Muscle of back (tissue), 11 donors: ENCODE measurements around the gene HOXD11. TPM values are rescaled to one million over a fixed set of nuclear protein-coding genes. Genes with fewer than 3 reads are reported as not detected.

Source experiments
- DNase-seq, 3 donors: peaks; one replicate each; pipeline versions ENCODE4 v3.0.0 to v3.0.0-alpha.2; 2013
- polyA plus RNA-seq, 10 donors: library from polyadenylated mRNA; unstranded; fragments of 120-200 nt; gene quantifications; one replicate each; pipeline ENCODE4 v1.2.1, GENCODE V29; 2013; ENCODE audit not compliant: insufficient read length in 10 of 10

The HOXD11 gene
- polyA plus RNA-seq, 10 donors, result not detected

DNA sequence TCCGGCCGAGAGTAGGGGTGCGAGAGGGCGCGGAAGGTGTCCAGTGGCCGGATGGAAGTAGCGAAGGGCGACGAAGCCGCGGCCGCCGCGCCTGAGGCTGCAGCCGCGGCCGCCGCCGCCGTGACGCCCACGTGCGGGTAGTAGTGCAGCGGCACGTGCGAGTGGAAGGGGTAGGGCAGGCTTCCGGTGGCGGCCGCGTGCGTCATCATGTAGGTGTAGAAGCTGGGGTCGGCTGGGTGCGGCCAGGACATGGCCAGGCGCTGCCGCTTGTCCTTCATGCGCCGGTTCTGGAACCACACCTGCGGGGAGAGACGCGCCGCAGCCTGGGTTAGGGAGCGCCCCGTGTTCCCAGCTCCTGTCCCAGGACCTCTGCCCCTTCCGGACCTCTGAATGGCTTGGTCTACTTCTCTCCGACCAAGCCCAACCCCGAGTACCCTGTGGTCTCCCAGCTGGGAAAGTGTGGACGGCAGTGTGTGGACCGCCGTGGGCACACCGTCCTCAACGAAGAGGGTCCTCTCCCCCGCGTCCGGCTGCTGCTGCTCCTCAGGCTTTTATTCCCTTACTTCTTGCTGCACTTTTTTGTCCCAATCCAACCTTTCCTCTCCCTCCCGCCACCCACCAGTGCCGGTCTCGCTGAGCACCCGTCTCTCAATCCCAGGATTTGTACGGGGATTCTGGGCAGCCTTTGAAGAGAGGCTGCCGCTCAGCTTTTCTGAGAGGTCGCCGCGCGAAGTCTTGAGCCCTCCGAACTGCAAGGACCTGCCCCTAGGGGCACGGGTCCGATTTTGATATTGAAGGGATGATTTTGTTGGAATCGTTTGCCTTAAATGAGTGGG is 26.3 kb upstream of the HOXD11 start:
- peak in 1 of 3 donors; percentile 73 for DNase-seq

DNA sequence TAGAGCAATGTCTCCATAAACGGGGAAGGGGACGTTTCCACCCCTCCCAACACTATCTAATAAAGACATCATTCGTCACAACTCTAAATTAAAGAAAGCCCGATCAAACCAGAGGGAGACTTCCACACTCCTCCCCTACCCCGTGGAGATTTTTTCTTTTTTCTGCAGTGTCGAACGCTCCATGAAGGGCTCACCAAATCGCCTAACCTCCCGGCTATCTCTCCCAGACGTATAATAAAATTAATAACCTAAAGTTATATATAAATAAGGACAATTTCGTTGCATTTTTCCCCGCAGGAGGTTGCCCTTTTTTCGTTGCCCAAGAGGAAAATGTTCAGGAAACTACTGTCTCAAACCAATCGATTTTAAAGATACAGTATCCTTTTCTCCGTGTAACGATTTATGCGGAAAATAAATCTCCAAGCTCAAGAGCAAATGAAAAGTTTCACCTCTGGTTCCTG is 25.7 kb upstream of the HOXD11 start:
- DNase-seq, result peak in 2 of 3 donors; percentile 38 to 77

DNA sequence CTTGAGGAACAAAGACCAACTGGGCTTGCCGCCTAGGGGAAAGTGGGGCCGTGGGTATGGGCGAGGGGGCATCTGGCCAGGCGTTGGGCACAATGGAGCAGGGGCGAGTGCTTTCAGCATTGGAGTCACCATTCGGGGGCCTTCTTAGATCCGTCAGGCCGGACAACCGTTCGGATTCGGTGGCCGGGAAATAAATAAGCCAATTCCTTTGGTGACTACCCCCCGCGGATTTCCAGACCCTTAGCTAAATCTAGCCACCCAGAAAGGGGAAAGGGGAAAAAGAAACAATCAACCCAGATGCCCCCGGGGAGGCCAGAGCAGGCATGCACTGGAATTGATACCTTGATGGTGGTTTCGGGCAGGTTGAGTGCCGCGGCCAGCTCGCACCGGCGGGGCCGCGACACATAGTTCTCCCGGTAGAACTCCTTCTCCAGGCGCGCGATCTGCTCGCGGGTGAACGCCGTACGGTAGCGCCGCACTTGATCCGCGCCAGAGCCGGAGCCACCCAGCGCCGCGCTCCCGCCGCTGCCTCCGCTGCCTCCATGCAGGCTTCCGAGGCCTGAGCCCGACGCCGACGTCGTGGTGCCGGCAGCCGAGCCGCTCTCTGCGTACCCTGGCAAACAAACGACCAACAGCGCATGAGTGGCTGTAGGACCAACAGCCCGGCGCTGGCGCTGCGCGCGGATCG is 25.1 kb upstream of the HOXD11 start:
- DNase-seq, result peak in 2 of 3 donors; percentile 17 to 76

DNA sequence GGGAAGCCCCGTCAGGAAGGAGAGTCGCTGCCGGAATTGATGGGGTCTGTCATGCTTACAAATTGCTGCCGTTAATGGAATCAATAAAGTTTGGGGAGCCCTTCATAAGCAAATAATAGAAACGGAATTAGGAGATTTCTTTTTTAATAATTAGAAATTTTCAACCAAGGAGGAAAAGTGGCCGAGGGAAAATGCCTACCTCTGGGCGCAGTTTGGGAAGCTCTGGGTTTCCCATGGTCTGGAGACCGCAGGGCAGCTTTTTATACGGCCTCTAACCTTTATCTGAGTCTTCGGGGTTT is 24.6 kb upstream of the HOXD11 start:
- DNase-seq, result peak in 1 of 3 donors; percentile 16

DNA sequence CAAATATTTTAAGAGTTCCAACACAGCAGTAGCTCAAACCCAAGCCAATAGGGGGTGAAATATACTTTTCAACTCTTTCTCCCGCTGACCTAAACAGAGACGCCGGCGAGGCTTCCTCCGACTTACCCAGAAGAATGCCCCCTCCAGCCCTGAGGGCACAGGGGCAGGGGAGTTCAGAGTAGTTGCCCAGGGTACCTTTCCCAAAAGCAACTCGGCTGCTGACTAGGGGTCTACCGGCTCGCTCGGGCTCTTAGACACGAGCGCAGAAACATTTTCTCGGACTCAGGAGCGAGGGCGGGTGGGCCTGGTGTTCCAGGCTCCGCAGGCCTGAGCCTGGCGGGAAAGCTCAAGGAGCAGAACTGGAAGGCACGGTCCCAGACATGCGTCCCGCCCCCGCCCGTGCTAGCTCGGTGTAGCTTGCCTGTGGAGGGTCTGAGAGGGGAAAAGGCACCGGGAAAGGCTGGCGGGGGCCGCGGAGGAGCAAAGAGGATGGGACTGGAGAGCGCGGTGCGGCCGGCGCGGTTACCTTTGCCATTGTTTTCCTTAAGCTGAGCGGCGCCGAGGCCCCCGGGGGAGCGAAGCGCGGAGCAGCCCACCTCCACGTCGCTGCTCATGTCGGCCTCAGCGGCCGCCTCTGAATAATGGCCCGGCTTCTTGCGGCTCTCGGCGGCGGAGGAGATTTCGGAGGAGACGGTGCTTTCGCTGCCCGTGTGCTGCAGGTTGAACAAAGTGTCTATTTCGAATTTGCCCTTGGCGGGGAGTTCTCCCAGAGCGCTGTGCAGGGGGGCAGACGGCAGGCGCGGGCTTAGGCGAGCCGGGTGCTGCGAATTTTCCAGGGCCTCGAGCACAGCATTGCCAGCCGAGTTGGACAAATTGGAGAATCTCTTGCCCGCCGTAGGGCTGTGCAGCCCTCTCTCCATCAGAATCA is 24.0 kb upstream of the HOXD11 start:
- peak in 2 of 3 donors; percentile 9 to 63 for DNase-seq

DNA sequence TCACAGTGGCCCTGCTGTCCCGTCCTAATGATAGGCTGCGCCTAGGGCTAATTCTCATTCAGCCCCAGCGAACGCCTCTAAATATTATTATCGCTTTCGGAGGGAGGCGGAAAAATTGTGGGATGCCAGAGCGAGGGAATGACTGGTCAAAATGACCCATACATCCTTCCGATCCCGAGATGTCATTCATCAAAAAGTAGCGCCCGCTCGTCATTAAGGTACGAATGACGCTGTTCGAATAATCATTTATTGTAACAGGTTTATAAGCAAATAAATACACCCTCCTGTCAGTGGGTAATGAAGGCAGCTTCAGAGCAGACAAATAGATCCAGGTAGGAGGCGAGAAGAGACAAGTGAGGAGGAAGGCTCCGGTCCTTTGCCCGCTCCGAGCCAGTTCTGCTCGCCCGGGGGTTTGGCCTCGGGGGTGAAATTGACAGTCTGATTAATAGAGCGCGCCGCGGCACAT is 23.3 kb upstream of the HOXD11 start, which contains the start of gene EVX2:
TSS of gene EVX2 (minus strand) at position 167 of the 466 bp plus-strand sequence. CDS start 186 bp downstream, outside the sequence.
- peak in 1 of 3 donors; percentile 56 for DNase-seq

DNA sequence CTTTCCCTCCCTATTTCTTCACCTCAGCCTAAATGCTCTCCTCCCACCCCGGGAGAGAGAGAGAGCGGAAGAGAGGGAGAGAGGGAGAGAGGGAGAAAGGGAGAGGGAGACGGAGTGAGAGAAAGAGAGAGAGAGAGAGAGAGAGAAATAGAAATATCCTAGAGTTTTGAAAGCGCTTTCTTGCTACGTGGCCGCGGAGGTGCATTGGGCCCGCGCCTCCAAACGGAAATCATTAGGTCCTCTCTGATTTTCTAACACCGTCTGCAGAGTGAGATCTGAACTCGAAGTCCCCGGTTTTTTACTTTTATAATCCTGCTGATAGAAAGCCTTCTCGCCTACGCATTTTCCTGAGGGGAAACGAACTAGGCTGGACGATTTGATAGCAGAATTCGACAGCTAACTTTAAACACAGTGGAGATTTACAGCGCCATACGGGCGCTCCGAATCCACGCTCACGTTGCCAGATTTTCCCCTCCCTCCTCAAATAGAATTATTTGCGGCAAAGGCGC is 22.4 kb upstream of the HOXD11 start:
- peak in 1 of 3 donors; percentile 67 for DNase-seq

DNA sequence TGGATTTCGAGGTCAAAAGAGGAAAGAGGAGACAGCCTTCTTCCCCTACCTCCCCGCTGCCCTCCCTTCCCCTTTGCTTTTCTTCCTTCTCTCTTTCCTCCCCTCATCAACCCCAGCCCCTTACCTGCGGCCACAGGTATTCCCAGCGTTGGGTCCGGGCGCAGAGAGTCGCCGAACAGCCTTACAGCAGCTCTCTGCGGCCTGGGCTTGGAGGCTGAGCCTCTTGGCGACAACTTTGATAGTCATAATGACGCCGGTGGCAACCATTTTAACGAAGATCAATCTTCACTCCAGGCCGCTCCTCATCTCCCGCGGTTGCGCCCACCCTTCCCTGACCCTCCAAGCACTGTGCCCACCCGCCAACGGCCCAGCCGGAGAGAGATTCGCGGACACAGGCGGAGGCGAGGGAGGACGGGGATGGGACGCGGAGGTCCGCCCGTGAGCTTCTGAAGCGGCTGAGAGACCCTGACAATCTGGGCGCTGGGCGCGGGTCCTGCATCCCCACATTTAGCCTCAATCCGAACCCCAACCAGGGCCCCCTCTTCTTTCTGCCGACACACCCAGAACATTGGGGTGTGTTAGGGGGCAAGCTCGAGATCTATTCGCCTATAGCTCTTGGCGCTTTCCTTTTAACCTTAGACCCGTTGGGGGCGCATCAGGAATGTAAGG is 21.8 kb upstream of the HOXD11 start:
- peak in 1 of 3 donors; percentile 41 for DNase-seq

DNA sequence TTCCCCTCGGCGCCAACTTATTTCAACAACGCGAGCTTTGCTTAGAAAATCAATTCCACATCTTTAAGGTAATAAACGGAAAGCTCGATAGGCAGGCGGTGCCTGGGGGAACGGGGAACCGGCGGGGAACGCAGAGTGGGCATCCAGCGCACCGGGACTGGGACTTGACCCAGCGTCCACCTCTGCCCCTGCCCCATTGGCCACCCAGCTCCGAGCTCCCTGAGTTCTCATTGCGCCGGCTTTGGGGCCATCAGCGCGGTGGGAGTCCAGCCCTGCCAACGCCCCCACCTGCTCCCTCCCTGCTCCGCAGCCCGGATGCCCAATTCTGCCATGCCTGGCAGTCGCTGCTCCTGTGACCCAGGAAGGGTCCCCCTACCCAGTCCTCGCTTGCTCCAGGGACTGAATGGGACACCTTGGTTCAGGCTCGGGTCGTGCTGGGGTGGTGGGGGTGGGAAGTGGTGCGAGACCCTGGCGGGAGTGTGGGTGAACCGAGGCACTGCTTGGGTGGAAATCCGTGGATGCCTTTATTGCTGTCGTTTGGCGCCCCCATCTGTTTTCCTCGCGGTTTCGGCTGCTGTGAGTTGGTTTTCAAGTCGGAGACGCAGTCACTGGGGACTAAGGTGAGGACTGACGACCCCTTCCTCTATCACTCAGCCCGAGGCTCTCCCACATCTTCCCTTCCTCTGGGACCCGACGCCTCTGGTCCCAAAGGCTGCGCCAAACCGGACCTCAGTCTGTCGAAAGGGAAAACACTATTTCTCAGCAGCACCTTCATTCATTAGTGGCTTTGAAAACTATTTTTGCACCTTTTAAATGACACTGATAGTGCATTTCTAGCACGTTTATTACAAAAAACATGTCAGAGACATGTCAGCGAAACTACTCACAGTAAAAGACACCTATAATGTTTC is 21.0 kb upstream of the HOXD11 start:
- DNase-seq, result peak in 1 of 3 donors; percentile 77

DNA sequence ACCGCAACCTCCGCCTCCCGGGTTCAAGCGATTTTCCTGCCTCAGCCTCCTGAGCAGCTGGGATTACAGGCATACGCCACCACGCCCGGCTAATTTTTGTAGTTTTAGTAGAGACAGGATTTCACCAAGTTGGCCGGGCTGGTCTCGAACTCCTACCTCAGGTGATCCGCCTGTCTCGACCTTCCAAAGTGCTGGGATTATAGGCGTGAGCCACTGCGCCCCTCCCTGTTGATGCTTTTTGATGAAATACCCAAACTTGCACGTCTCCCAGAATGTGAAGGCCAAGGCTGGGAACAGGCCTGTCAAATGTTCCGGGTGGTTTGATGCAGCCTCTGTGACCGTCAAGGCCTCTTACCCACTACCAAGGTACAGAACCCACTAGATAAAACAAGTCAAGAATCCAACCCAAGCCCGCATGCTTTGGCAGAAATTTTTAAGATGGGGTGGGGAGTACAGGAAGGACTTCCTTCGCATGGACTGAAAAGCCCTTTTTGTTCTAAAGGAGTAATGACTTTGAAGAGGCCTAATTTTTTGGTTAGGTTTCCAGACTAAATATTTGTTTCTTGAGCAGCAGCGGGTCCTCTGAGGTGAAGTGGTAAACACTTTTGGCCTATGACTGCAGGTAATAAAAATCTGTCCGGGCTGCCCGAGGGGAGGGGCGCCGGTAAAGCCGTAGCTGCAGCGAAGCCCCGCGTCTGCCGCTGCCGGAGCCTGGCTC is 19.6 kb upstream of the HOXD11 start:
- no peak for DNase-seq

DNA sequence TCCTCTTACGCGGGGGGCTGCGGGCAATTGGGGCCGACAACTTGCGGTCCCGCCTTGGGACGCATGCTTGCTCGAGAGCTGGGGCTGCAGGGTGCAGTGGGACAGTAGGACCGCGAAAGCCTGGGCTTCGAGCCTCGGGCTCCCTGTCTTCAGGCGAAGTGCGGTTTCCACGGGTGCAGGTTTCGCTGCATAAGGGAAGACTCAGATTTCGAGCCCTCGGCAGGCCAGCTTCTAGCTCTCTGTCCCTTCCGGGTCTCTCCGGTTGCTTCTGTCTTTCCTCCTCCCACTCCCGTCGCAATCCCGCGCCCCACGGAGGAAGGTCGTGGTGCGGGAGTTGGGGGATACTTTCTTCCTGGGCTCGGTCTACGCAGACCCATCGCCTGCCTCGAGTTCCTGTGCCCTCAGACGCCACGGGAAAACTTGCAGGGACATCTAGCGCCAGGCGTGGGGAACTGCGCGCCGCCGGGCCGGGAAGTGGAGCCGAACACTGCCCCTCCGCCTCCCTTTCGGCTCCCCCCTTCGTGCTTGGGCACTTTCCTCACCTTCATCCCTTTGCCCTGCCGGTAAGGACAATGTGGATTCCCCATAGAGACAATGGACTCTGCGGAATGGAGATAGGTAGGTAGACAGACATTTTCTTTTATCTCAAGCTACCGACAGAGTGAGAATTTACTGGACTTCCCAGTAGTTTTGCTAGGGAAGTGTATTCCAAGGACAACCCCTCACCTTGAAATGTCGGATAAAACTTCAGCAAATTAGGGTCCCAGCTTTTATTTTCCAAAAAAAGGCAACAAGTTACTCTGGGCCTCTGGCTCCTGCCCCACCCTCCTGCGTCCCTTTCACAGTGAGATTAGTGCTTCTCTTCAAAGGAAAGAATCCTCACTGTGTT is 18.8 kb upstream of the HOXD11 start:
- peak in 2 of 3 donors; percentile 73 to 86 for DNase-seq

DNA sequence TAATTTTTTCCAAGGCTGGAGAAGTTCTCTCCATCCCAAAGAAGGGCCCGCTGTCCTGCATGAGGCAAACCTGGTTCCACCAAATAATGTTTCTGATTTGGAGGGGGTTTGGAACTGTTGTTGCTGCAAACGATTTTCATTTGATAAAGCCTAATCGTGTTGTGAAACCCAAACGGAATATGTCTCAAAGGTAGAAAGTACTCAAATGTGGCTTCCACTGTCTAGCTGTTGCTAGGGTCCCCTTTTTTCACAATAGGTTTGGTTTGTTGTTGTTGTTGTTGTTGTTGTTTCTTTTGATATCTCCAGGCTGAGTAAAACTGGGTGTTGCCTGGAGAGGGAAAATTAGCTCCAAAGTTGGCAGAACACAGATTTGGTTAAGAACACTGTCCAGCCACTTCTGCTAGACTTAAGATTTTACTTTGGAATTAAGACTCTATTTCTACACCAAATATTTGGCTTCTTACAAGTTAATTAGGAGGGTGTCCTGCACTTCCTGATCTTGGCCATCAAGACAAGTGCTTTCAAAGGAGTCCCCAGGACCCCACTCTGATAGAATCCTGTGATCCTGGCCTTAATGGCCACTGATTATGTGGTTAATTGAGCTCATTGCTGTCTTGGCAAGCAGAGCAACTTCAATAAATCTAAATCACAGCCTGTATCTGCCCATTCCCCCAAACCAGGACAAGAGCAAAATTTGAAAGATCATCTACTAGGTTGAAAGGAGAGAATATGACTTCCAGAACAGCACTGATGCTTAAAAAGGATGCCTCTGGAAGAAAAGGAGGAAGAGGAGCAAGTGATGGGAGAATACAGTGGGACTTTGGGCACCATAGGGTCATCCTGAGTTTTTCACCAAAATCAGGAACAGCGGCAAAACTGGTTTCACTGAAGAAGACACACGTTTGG is 17.9 kb upstream of the HOXD11 start:
- no peak for DNase-seq

DNA sequence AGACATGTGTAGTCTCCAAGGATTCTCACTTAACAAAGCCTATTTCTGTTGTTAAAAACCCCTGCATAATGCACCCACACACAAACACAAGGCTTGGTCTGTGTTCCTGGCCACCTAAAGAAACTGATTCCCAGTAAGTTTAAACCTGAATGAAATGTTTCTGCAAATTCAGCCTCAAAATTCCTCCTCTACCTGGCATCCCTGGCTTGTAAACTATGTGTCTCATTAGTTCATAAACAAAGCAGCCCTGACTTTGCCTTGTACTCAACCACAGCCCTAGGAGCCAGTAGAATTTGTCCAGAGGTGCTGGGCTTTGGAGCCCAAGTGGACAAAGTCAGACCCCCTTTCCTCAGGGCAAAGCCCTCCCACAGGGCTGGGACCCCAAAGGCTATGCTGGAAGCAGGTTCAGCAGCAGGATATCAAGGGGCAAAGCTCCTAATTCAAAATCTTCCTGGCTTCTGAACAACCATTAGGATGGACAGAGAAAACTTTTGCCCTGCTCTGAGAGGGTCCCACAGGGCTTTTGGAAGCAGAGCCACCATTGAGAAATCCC is 17.2 kb upstream of the HOXD11 start:
- DNase-seq, result no peak

DNA sequence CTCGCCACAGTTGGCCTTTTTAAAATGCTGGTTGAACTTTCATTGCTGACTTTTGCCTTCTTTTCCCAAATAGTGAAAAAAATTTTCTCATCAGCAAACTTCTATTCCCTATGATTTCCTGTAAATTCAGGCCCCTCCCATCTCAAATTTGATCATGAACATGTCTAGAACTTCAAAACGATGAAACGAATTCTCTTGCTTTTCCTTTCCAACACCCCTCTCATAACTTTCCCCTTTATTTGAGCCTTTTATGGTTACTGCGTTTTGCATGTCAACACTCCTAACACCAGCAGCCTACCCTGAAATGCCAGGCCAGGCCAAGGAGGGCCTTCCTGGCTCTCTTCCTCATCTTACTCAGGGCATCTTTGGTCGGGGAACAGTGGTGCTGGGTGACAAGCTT is 16.2 kb upstream of the HOXD11 start:
- no peak for DNase-seq

DNA sequence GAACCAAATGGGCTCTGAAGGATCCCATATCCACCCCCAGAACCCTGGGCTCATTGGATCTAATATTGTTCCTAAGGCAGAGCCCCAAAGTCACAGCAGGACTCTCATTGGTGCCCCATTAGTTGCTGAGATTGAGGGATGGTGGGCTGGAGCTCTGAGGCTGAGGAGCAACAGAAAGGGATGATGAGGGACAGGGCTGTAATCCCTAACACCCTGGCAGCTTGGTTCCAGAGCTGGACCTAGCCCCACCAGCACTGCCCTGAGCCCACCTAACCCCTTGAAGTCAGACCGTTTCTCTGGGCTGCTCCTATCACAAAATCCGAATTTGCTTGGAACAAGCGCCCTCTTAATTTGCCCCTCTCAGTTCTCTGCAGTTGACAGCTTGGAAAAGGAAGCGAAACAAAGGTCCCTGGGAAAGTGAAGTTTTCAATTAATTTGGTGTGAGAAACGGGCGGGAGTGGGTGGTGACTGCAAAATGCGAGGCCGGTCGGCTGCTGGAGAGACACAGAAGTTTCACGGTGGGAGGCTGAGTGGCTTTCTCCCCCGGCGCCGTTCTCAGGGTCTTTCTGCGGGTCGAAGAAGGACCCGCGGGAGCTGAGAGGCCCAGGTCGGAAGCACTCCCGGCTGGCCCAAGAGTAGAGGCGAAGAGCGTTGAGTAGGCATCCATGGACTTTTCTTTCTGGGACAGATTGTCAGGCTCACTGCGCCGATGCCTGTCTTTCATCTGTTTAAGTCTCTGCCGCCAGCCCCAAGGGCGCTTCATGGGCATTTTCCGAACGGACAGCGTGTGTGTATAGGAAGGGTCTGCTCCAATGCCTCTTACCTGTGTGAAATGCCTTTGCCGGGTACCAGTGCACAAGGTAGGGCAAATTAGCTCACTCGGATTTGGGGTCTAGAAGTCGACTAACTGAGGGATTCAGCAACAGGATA is 15.5 kb upstream of the HOXD11 start:
- no peak for DNase-seq
